HG03103 (cell line): Measurements from ENCODE around the gene EOLA1.
"Not testable (repeated sequence)": the region's sequence is repeated elsewhere in the genome, so short reads cannot be mapped to it uniquely, and the experiment has no call there.

Experiments used
- ATAC-seq: cut with Tn5 transposase; IDR thresholded peaks from one replicate; pipeline ENCODE4 v1.9.1; 2021; ENCODE audit warnings: low read depth; ENCODE audit not compliant: unreplicated experiment

The EOLA1 gene

GRCh38 chrX:149513825-149514428 lies 26.9 kb upstream of the EOLA1 start:
- no peak for ATAC-seq

- ATAC-seq, result no peak
Observed at GRCh38 chrX:149515954-149516602, 24.7 kb upstream of the EOLA1 start.

- no peak for ATAC-seq
Observed at GRCh38 chrX:149516604-149517003, 24.2 kb upstream of the EOLA1 start.

- ATAC-seq, result no peak
Observed at GRCh38 chrX:149517308-149517707, 23.5 kb upstream of the EOLA1 start.

GRCh38 chrX:149518236-149518635 lies 22.6 kb upstream of the EOLA1 start:
- ATAC-seq, result no peak

GRCh38 chrX:149520636-149521277 lies 20.1 kb upstream of the EOLA1 start:
- not testable (repeated sequence) for ATAC-seq

- no peak for ATAC-seq
Observed at GRCh38 chrX:149521438-149521837, 19.4 kb upstream of the EOLA1 start.

- no peak for ATAC-seq
Observed at GRCh38 chrX:149522916-149523315, 17.9 kb upstream of the EOLA1 start.

GRCh38 chrX:149525389-149525788 lies 15.4 kb upstream of the EOLA1 start:
- peak; percentile 91 for ATAC-seq

GRCh38 chrX:149525903-149526302 lies 14.9 kb upstream of the EOLA1 start:
- peak; percentile 39 for ATAC-seq

GRCh38 chrX:149526318-149527033 lies 14.3 kb upstream of the EOLA1 start:
- ATAC-seq, result not testable (repeated sequence)

GRCh38 chrX:149527705-149528104 lies 13.1 kb upstream of the EOLA1 start:
- no peak for ATAC-seq

GRCh38 chrX:149528381-149528780 lies 12.4 kb upstream of the EOLA1 start:
- no peak for ATAC-seq

- peak; percentile 73 for ATAC-seq
Observed at GRCh38 chrX:149531599-149531998, 9.2 kb upstream of the EOLA1 start.

GRCh38 chrX:149532868-149533267 lies 7.9 kb upstream of the EOLA1 start:
- ATAC-seq, result not testable (repeated sequence)

GRCh38 chrX:149533999-149534398 lies 6.8 kb upstream of the EOLA1 start:
- ATAC-seq, result not testable (repeated sequence)

- not testable (repeated sequence) for ATAC-seq
Observed at GRCh38 chrX:149534926-149535602, 5.7 kb upstream of the EOLA1 start.

GRCh38 chrX:149537474-149537873 lies 3.3 kb upstream of the EOLA1 start:
- ATAC-seq, result not testable (repeated sequence)

GRCh38 chrX:149539283-149540130 lies 1.3 kb upstream of the EOLA1 start:
- ATAC-seq, result peak; percentile 47

- ATAC-seq, result peak; percentile 20
Observed at GRCh38 chrX:149540131-149540620, 636 bp upstream of the EOLA1 start.
